Measurements from ENCODE around the gene SETD5.
"Not testable (repeated sequence)": the region's sequence is repeated elsewhere in the genome, so short reads cannot be mapped to it uniquely, and the experiment has no call there.

The SETD5 gene

GRCh38 chr3:9473496-9474065 lies 76.2 kb downstream of the SETD5 start:
- no peak for DNase-seq

DNA sequence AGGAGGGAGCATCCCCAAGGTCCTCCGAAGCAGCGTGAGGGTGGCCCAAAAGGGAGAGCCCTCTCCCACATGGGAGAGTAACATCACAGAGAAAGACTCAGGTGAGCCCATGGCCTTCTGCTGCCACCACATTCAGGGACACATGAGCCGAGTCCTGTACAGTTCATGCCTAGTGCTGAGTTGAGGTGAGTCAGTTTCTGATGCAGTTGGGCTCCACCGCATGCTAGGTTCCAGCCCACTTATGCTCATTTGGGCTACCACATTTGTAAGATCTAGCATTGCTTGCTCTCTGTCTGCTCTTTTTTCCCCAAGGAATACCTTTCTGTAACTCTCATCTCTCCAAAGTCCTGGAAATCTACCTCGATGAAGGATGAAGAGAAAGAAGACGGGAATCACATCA lies 77.1 kb downstream of the SETD5 start:
- no peak for DNase-seq

GRCh38 chr3:9476935-9477334 lies 79.5 kb downstream of the SETD5 start:
- no peak for DNase-seq

DNA sequence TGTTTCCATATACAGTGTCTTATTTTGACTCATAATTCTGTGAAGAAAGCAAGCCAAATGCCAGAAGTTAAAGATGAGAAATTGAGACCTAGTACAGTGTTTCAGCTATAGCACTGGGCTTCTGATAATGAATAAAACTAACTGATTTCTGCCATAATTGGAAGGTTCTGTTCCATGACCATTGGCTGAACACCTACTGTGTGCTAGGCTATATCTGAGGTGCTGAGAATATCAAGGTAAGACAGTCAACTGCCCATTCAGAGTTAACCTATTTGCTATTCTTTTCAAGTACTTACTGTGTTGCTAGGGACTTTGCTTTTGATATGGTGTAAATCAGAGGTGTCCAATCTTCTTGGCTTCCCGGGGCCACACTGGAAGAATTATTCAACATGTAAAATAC lies 82.8 kb downstream of the SETD5 start:
- DNase-seq, result no peak

- no peak for DNase-seq
Observed at GRCh38 chr3:9485248-9485647, 87.8 kb downstream of the SETD5 start.

GRCh38 chr3:9491506-9491905 lies 94.1 kb downstream of the SETD5 start:
- no peak for DNase-seq

DNA sequence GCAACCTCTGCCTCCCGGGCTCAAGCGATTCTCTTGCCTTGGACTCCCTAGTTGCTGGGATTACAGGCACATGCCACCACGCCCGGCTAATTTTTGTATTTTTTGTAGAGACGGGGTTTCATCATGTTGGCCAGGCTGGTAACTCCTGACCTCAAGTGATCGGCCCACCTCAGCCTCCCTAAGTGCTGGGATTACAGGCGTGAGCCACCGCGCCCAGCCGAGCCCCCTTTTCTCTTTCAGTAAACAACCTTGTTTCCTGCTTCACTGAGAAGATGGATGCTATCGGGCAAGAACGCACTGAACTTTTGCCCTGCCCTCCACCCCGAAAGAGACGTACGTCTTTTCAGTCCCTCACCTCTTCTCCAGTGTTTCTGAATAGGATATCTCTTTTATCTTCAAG lies 96.6 kb downstream of the SETD5 start:
- not testable (repeated sequence) for DNase-seq

GRCh38 chr3:9496893-9497292 lies 99.5 kb downstream of the SETD5 start:
- no peak for DNase-seq

DNA sequence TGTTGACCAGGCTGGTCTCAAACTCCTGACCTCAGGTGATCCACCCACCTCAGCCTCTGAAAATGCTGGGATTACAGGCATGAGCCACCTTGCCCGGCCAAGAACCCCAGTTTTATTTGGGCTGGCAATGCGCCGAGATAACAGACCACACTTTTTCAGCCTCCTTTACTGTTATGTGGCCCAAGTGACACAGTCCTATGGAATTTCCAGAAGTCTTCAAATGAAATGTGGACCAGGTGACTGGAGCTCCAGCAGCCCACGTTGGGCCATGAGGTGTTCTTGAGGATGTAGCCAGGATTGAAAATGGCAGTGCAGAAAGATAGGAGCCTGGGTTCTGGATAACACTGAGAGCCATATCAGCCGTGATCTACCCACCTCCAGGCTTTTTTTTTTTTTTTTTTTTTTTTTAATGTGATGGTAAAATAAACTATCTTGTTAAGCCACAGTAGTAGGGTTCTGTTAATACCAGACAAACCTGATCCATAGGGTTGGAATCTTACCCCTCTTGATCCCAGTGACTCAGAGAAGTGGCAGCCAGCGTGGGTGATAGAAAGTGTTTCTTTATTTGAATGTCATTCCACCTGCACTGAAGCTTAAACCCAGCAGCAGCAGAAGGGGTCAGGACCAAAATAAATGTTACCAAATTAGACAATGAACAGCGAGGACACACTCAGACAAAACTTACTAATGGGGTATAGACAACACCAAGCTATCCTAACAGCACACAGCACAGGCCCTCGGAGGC lies 100.6 kb downstream of the SETD5 start:
- no peak for DNase-seq

GRCh38 chr3:9498781-9499180 lies 101.4 kb downstream of the SETD5 start:
- no peak for DNase-seq

DNA sequence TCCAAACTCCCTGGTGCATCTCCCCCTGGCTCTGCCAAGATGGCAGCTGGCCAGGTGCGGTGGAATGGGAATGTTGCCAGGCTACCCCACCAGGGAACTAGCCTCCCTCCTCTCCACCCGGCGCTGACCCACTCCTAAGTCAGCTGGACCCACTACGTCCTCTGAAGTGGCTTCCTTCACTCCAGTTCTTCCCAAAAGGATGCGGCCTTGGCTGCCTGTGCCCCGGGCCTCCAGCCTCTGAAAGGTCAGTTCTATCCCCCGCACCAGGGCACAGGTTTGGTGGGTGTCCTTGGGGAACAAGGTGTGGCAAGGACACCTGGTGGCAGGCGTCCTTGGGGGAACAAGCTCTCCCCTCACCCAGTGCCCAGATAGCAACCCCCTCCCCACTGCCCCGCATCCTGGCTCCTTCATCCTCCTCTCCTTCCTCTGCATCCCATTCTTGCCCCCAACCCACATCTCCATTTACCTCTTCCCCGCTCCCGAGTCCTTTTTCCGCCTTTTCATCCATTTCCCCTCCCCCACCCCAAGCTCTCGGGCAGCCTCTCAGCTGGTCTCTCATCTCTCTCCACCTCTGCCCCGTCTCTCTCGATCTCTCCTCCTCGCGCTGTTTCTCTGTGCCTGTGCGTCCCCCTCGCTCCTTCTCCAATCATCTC lies 102.2 kb downstream of the SETD5 start:
- DNase-seq, result no peak

DNA sequence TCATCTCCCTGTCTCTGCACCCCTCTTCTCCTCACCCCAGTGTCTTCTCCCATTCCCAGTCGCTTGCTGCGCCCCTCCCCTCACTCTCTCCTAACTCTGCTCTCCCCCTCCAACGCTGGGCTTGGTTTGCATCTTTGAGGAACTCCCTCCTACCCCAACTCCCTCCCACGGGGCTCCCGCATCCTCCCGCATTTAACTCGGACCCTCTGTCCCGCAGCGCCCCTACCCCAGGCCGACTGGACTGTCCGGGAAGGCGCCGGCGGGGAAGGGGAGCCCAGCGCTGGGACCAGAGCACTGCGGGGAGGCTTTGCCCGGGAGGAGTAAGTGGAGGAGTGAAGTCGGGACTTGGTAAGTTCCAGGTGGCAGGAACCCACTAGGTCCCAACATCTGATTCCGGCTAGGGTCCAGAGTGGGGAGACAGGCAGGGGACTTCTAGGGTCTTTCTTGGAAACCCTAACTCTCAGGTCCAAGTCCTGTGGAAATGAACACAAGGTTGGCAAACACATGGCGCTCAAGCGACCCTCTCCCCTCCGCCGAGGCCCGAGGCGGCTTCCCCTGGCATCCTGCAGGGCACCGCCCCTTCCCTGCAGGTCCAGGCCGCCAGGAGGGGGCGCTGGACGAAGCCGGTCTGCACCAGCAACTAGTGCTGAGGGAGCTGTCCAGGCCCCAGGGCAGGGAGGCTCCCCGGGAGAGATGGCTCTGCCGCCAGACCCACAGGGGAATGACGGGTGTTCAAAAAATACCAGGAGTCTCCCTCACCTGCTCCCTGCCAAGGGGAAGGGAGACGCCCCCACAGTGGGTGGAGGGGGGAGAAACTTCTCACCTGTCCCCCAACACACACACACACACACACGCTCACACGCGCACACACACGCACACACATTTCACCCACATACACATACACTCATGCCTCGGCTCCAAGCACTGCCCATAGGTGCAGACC lies 103.0 kb downstream of the SETD5 start:
- DNase-seq, result peak; percentile 65

DNA sequence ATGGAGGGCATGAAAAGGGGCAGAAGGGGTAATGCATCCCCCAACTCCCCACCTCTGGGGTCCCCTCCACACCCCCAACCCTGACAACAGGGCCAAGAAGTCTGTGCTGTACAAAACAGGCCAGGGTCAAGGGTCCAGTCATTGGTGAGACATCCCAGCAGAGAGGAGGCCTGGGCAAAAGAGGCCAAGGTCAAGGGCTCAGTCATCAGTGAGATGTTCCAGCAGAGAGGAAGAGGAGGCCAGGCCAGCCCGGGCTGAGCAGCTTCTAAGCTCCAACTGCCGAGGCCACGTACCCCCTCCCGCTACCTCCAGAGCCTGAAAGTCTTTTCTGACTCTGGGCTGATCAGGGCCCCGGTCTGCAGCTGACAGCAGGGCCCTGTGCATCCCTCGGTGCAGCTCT lies 103.8 kb downstream of the SETD5 start:
- DNase-seq, result no peak

- peak; percentile 71 for DNase-seq
Observed at GRCh38 chr3:9503283-9503682, 105.9 kb downstream of the SETD5 start.

GRCh38 chr3:9507586-9508578 lies 110.5 kb downstream of the SETD5 start:
- no peak for DNase-seq

DNA sequence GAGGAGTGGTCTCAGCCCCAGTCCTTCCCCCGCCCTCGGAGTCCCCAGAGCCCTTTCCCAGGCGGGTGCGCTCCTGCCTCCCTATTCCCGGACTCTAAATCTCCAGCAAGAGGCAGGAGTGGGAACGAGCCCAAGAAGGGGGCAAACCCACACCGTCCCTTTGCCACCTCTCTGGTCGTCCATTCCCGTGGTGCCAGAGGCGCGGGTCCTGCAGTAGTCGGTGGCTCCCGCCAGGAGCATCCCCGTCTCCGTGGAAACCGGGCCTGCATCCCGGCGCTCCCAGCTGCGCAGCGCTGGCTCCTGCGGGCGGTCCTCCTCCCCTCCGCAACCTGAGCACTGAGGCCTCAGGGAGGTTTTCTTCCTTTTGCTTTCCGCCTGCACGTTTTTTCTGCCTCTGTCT lies 111.4 kb downstream of the SETD5 start:
- DNase-seq, result peak; percentile 21

GRCh38 chr3:9512456-9513045 lies 115.1 kb downstream of the SETD5 start:
- no peak for DNase-seq

GRCh38 chr3:9514306-9514705 lies 116.9 kb downstream of the SETD5 start:
- DNase-seq, result no peak

DNA sequence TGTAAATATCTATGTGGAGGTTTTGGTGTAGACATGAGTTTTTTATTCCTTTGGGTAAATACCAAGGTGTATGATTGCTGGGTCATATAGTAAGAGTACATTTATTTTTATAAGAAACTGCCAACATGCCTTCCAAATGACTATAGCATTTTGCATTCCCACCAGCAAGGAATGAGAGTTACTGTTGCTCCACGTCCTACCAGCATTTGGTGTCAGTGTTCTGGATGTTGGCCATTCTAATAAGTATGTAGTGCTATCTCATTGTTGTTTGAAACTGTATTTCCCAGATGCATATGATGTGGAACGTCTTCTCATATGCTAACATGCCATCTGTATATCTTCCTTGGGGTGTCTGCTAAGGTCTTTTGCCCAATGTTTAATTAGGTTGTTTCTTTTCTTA lies 117.5 kb downstream of the SETD5 start:
- no peak for DNase-seq

DNA sequence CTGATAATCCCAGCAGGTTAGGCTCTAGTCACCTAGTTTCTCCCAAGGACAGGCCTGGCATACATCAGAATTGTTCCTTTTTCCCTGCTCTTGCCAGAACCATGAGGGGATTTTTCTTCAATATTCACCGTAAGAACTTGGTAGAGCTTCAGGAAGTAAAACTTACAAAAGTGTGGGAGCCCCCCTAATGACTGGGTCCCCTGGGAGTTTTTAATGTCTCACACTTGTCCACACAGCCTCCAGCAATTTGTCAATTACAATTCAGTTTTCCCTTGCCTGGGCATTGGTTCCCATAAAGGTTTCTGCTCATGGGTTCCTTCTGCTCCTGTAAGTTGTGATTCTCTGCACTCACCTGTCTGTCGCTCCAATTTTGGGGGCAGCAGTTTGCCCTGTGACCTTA lies 127.7 kb downstream of the SETD5 start:
- DNase-seq, result no peak
